ENCODE results near the gene PAPOLG.

Gene PAPOLG

GRCh38 chr2:60838481-60838880 lies 82.4 kb downstream of the PAPOLG start:
- H3K14ac ChIP-seq (ENCODE audit: low read length), result no peak overlapping the region
- H3K4me1 ChIP-seq (ENCODE audit: control insufficient read depth in 1 of 2, insufficient read depth in 2 of 2, low read length in 2 of 2), result no peaks in the 10 kb centered on the region
- H4K8ac ChIP-seq (ENCODE audit: low read depth, low read length), result no peak overlapping the region
- no peak overlapping the region for H4K91ac ChIP-seq (ENCODE audit: low read depth, low read length)
- no peaks in the 10 kb centered on the region for H3K79me1 ChIP-seq (ENCODE audit: low read length)
- no peak overlapping the region for H3K9ac ChIP-seq (ENCODE audit: low read length)
- no peak overlapping the region for H3K27ac ChIP-seq (ENCODE audit: low read depth, low read length)
- DNase-seq, result peak in 1 of 2 donors; percentile 21
- no peak overlapping the region for H3K4me2 ChIP-seq (ENCODE audit: low read length)
- H3K4ac ChIP-seq (ENCODE audit: low read depth, low read length), result no peak overlapping the region
- H3K36me3 ChIP-seq (ENCODE audit: control insufficient read depth in 1 of 2, insufficient read depth in 2 of 2, low read length in 2 of 2), result no peaks in the 10 kb centered on the region
- no peak overlapping the region for H3K18ac ChIP-seq (ENCODE audit: low read length)
- H2AK5ac ChIP-seq (ENCODE audit: low read length), result no peak overlapping the region
- H2BK5ac ChIP-seq (ENCODE audit: low read depth, low read length, poor library complexity), result no peak overlapping the region
- H4K12ac ChIP-seq (ENCODE audit: low read depth, low read length), result no peak overlapping the region
- H2AFZ ChIP-seq (ENCODE audit: insufficient read depth, low read length, poor library complexity), result no peak overlapping the region
- no peak overlapping the region for H2BK120ac ChIP-seq (ENCODE audit: insufficient read depth, low read length, poor library complexity)
- H3K9me3 ChIP-seq (ENCODE audit: insufficient read depth, low read depth, low read length), result peaks cover 3% of the 10 kb centered on the region
- no peaks in the 10 kb centered on the region for H3K79me2 ChIP-seq (ENCODE audit: control insufficient read depth, insufficient read depth, low read length, poor library complexity)
- H3K4me3 ChIP-seq (ENCODE audit: low read depth, low read length), result no peak overlapping the region
- H3K27me3 ChIP-seq (ENCODE audit: insufficient read depth, low read length), result no peaks in the 10 kb centered on the region
- no CpG with 5 or more reads among the region's 3 CpGs for WGBS (ENCODE audit: extremely low coverage, insufficient coverage, insufficient read length)
- H2BK12ac ChIP-seq (ENCODE audit: low read length), result no peak overlapping the region
- H3K23ac ChIP-seq (ENCODE audit: low read length), result no peak overlapping the region

DNA sequence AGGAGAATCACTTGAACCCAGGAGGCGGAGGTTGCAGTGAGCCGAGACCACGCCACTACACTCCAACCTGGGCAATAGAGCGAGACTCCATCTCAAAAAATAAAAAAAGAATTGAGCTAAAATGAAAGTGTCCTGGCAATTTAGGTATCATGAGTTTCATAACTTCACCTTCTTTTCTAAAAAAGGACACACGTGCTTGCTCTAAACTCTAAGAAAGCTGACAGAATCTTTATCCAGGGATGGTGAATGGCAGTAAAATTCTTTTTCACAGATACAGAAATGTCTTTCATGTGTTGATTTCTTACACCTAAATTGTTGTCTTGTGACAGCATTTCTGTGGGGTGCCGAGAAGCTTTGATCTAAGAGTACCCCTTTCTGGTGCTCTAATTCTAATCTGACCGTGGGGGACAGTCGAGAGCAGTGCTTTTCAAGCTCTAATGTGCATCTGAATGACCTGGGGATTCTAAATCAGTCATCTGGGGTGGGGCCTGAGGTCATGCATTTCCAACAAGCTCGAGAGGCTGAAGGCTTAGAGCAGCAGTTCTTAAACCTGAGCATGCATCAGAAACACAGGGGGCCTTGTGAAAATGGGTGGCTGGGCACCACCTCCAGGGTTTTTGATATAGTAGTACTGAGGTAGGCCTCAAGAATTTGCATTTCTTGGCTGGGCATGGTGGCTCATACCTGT lies 83.2 kb downstream of the PAPOLG start:
- no peak for DNase-seq
- H3K4me3 ChIP-seq (ENCODE audit: low read depth, low read length), result no peak overlapping the region
- no peak overlapping the region for H3K27ac ChIP-seq (ENCODE audit: low read depth, low read length)
- no CpG with 5 or more reads among the region's 9 CpGs for WGBS (ENCODE audit: extremely low coverage, insufficient coverage, insufficient read length)
- H2BK5ac ChIP-seq (ENCODE audit: low read depth, low read length, poor library complexity), result no peak overlapping the region
- no peak overlapping the region for H3K4ac ChIP-seq (ENCODE audit: low read depth, low read length)
- no peak overlapping the region for H4K8ac ChIP-seq (ENCODE audit: low read depth, low read length)
- no peaks in the 10 kb centered on the region for H3K79me2 ChIP-seq (ENCODE audit: control insufficient read depth, insufficient read depth, low read length, poor library complexity)
- no peak overlapping the region for H3K4me2 ChIP-seq (ENCODE audit: low read length)
- no peak overlapping the region for H3K23ac ChIP-seq (ENCODE audit: low read length)
- no peak overlapping the region for H4K12ac ChIP-seq (ENCODE audit: low read depth, low read length)
- H2BK120ac ChIP-seq (ENCODE audit: insufficient read depth, low read length, poor library complexity), result no peak overlapping the region
- H3K79me1 ChIP-seq (ENCODE audit: low read length), result no peaks in the 10 kb centered on the region
- H2AFZ ChIP-seq (ENCODE audit: insufficient read depth, low read length, poor library complexity), result no peak overlapping the region
- H2BK12ac ChIP-seq (ENCODE audit: low read length), result no peak overlapping the region
- H4K91ac ChIP-seq (ENCODE audit: low read depth, low read length), result no peak overlapping the region
- H3K4me1 ChIP-seq (ENCODE audit: control insufficient read depth in 1 of 2, insufficient read depth in 2 of 2, low read length in 2 of 2), result no peaks in the 10 kb centered on the region
- no peak overlapping the region for H3K18ac ChIP-seq (ENCODE audit: low read length)
- H3K14ac ChIP-seq (ENCODE audit: low read length), result no peak overlapping the region
- H3K36me3 ChIP-seq (ENCODE audit: control insufficient read depth in 1 of 2, insufficient read depth in 2 of 2, low read length in 2 of 2), result no peaks in the 10 kb centered on the region
- no peak overlapping the region for H3K9ac ChIP-seq (ENCODE audit: low read length)
- no peaks in the 10 kb centered on the region for H3K27me3 ChIP-seq (ENCODE audit: insufficient read depth, low read length)
- H2AK5ac ChIP-seq (ENCODE audit: low read length), result no peak overlapping the region
- peaks cover 3% of the 10 kb centered on the region for H3K9me3 ChIP-seq (ENCODE audit: insufficient read depth, low read depth, low read length)

DNA sequence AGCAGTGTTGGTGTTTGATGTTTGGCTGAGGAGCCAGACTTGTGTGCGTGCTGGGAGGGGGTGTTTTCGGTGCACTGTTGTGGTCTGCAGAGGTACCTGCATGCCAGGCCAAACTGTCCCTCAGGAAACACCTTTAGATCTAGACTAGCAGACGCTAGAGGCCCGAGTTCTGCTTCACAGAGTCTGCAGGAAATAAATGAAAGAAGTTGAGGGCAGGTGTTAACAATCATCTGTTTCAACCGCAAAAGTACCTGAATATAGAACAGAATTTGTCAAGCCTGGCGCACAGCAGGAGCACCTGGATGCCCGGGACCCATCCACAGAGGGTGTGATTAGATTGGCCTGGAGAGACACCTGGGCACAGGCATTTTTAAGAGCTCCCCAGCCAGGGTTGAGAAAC lies 84.8 kb downstream of the PAPOLG start:
- Histone ChIP-seq H3K23ac (ENCODE audit: low read length) (no peak overlapping the region), H4K12ac (ENCODE audit: low read depth, low read length) (no peak overlapping the region), H4K91ac (ENCODE audit: low read depth, low read length) (no peak overlapping the region), H2AFZ (ENCODE audit: insufficient read depth, low read length, poor library complexity) (no peak overlapping the region), H3K4me3 (ENCODE audit: low read depth, low read length) (no peak overlapping the region), H3K14ac (ENCODE audit: low read length) (no peak overlapping the region), H3K4me2 (ENCODE audit: low read length) (no peak overlapping the region), H3K18ac (ENCODE audit: low read length) (no peak overlapping the region), H3K36me3 (ENCODE audit: control insufficient read depth in 1 of 2, insufficient read depth in 2 of 2, low read length in 2 of 2) (no peaks in the 10 kb centered on the region), H4K8ac (ENCODE audit: low read depth, low read length) (no peak overlapping the region), H3K79me2 (ENCODE audit: control insufficient read depth, insufficient read depth, low read length, poor library complexity) (no peaks in the 10 kb centered on the region), H2BK5ac (ENCODE audit: low read depth, low read length, poor library complexity) (no peak overlapping the region), H3K4me1 (ENCODE audit: control insufficient read depth in 1 of 2, insufficient read depth in 2 of 2, low read length in 2 of 2) (no peaks in the 10 kb centered on the region), H3K4ac (ENCODE audit: low read depth, low read length) (no peak overlapping the region), H2BK12ac (ENCODE audit: low read length) (no peak overlapping the region), H3K27me3 (ENCODE audit: insufficient read depth, low read length) (no peaks in the 10 kb centered on the region), H3K27ac (ENCODE audit: low read depth, low read length) (no peak overlapping the region), H3K79me1 (ENCODE audit: low read length) (no peaks in the 10 kb centered on the region), H2AK5ac (ENCODE audit: low read length) (no peak overlapping the region), H3K9me3 (ENCODE audit: insufficient read depth, low read depth, low read length) (no peaks in the 10 kb centered on the region), H2BK120ac (ENCODE audit: insufficient read depth, low read length, poor library complexity) (no peak overlapping the region), H3K9ac (ENCODE audit: low read length) (no peak overlapping the region)
- no peak for DNase-seq
- no CpG with 5 or more reads among the region's 7 CpGs for WGBS (ENCODE audit: extremely low coverage, insufficient coverage, insufficient read length)

- Histone ChIP-seq H2BK5ac (ENCODE audit: low read depth, low read length, poor library complexity) (no peak overlapping the region), H3K4me1 (ENCODE audit: control insufficient read depth in 1 of 2, insufficient read depth in 2 of 2, low read length in 2 of 2) (no peaks in the 10 kb centered on the region), H2BK120ac (ENCODE audit: insufficient read depth, low read length, poor library complexity) (no peak overlapping the region), H3K79me2 (ENCODE audit: control insufficient read depth, insufficient read depth, low read length, poor library complexity) (no peaks in the 10 kb centered on the region), H4K91ac (ENCODE audit: low read depth, low read length) (no peak overlapping the region), H2AFZ (ENCODE audit: insufficient read depth, low read length, poor library complexity) (no peak overlapping the region), H4K12ac (ENCODE audit: low read depth, low read length) (no peak overlapping the region), H3K9ac (ENCODE audit: low read length) (no peak overlapping the region), H3K14ac (ENCODE audit: low read length) (no peak overlapping the region), H3K23ac (ENCODE audit: low read length) (no peak overlapping the region), H3K4ac (ENCODE audit: low read depth, low read length) (no peak overlapping the region), H4K8ac (ENCODE audit: low read depth, low read length) (no peak overlapping the region), H2AK5ac (ENCODE audit: low read length) (no peak overlapping the region), H3K18ac (ENCODE audit: low read length) (no peak overlapping the region), H3K27me3 (ENCODE audit: insufficient read depth, low read length) (no peaks in the 10 kb centered on the region), H3K4me2 (ENCODE audit: low read length) (no peak overlapping the region), H3K36me3 (ENCODE audit: control insufficient read depth in 1 of 2, insufficient read depth in 2 of 2, low read length in 2 of 2) (no peaks in the 10 kb centered on the region), H3K9me3 (ENCODE audit: insufficient read depth, low read depth, low read length) (peaks cover under 1% of the 10 kb centered on the region), H3K4me3 (ENCODE audit: low read depth, low read length) (no peak overlapping the region), H2BK12ac (ENCODE audit: low read length) (no peak overlapping the region), H3K79me1 (ENCODE audit: low read length) (no peaks in the 10 kb centered on the region), H3K27ac (ENCODE audit: low read depth, low read length) (no peak overlapping the region)
- no CpG with 5 or more reads among the region's 6 CpGs for WGBS (ENCODE audit: extremely low coverage, insufficient coverage, insufficient read length)
- DNase-seq, result no peak
Observed at GRCh38 chr2:60843006-60843405, 86.9 kb downstream of the PAPOLG start.

Measured in trophoblast cell (in vitro differentiated cells and primary cell).